ENCODE data around the gene ATG14.

ATG14 gene

GRCh38 chr14:55332654-55333570 lies 78.7 kb downstream of the ATG14 start:
- no peak for DNase-seq (ENCODE audit: low read depth in 1 of 2, low spot score in 1 of 2)
- TF ChIP-seq POLR2AphosphoS5 (IDR thresholded peaks at IDR 0.05; ENCODE audit: low read depth) (no peak), SPI1 (IDR thresholded peaks at IDR 0.05; ENCODE audit: borderline replicate concordance, low read depth) (no peak), GABPA (IDR thresholded peaks at IDR 0.05; ENCODE audit: low read depth) (no peak)
- TF ChIP-seq, protein P1, sequence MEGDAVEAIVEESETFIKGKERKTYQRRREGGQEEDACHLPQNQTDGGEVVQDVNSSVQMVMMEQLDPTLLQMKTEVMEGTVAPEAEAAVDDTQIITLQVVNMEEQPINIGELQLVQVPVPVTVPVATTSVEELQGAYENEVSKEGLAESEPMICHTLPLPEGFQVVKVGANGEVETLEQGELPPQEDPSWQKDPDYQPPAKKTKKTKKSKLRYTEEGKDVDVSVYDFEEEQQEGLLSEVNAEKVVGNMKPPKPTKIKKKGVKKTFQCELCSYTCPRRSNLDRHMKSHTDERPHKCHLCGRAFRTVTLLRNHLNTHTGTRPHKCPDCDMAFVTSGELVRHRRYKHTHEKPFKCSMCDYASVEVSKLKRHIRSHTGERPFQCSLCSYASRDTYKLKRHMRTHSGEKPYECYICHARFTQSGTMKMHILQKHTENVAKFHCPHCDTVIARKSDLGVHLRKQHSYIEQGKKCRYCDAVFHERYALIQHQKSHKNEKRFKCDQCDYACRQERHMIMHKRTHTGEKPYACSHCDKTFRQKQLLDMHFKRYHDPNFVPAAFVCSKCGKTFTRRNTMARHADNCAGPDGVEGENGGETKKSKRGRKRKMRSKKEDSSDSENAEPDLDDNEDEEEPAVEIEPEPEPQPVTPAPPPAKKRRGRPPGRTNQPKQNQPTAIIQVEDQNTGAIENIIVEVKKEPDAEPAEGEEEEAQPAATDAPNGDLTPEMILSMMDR (IDR thresholded peaks at IDR 0.05; ENCODE audit: insufficient read depth, low read length), result no peak
- TF ChIP-seq, protein P2, sequence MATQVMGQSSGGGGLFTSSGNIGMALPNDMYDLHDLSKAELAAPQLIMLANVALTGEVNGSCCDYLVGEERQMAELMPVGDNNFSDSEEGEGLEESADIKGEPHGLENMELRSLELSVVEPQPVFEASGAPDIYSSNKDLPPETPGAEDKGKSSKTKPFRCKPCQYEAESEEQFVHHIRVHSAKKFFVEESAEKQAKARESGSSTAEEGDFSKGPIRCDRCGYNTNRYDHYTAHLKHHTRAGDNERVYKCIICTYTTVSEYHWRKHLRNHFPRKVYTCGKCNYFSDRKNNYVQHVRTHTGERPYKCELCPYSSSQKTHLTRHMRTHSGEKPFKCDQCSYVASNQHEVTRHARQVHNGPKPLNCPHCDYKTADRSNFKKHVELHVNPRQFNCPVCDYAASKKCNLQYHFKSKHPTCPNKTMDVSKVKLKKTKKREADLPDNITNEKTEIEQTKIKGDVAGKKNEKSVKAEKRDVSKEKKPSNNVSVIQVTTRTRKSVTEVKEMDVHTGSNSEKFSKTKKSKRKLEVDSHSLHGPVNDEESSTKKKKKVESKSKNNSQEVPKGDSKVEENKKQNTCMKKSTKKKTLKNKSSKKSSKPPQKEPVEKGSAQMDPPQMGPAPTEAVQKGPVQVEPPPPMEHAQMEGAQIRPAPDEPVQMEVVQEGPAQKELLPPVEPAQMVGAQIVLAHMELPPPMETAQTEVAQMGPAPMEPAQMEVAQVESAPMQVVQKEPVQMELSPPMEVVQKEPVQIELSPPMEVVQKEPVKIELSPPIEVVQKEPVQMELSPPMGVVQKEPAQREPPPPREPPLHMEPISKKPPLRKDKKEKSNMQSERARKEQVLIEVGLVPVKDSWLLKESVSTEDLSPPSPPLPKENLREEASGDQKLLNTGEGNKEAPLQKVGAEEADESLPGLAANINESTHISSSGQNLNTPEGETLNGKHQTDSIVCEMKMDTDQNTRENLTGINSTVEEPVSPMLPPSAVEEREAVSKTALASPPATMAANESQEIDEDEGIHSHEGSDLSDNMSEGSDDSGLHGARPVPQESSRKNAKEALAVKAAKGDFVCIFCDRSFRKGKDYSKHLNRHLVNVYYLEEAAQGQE (IDR thresholded peaks at IDR 0.05; ENCODE audit: insufficient replicate concordance, low read depth), result no peak
- H3K27me3 ChIP-seq (ENCODE audit: insufficient read depth, poor library complexity, severe bottlenecking), result no peaks in the 10 kb centered on the region
- no peak overlapping the region for H3K27ac ChIP-seq (replicated peaks)
- no peak overlapping the region for H3K4me3 ChIP-seq (replicated peaks; ENCODE audit: insufficient read depth, low read length)

GRCh38 chr14:55329999-55330710 lies 81.5 kb downstream of the ATG14 start:
- H3K4me3 ChIP-seq (replicated peaks; ENCODE audit: insufficient read depth, low read length), result no peak overlapping the region
- TF ChIP-seq, protein P1 (IDR thresholded peaks at IDR 0.05; ENCODE audit: insufficient read depth, low read length), result no peak
- no peak for TF ChIP-seq GABPA (IDR thresholded peaks at IDR 0.05; ENCODE audit: low read depth)
- no peak for TF ChIP-seq POLR2AphosphoS5 (IDR thresholded peaks at IDR 0.05; ENCODE audit: low read depth)
- TF ChIP-seq, protein P2 (IDR thresholded peaks at IDR 0.05; ENCODE audit: insufficient replicate concordance, low read depth), result no peak
- TF ChIP-seq SPI1 (IDR thresholded peaks at IDR 0.05; ENCODE audit: borderline replicate concordance, low read depth), result no peak
- no peak overlapping the region for H3K27ac ChIP-seq (replicated peaks)
- no peaks in the 10 kb centered on the region for H3K27me3 ChIP-seq (ENCODE audit: insufficient read depth, poor library complexity, severe bottlenecking)
- DNase-seq (ENCODE audit: low read depth in 1 of 2, low spot score in 1 of 2), result no peak

GRCh38 chr14:55328317-55328716 lies 83.3 kb downstream of the ATG14 start:
- Histone ChIP-seq H3K27me3 (ENCODE audit: insufficient read depth, poor library complexity, severe bottlenecking) (no peaks in the 10 kb centered on the region), H3K4me3 (replicated peaks; ENCODE audit: insufficient read depth, low read length) (no peak overlapping the region), H3K27ac (replicated peaks) (no peak overlapping the region)
- TF ChIP-seq, protein P2 (IDR thresholded peaks at IDR 0.05; ENCODE audit: insufficient replicate concordance, low read depth), result no peak
- TF ChIP-seq SPI1 (IDR thresholded peaks at IDR 0.05; ENCODE audit: borderline replicate concordance, low read depth) (no peak), POLR2AphosphoS5 (IDR thresholded peaks at IDR 0.05; ENCODE audit: low read depth) (no peak), GABPA (IDR thresholded peaks at IDR 0.05; ENCODE audit: low read depth) (no peak)
- TF ChIP-seq, protein P1 (IDR thresholded peaks at IDR 0.05; ENCODE audit: insufficient read depth, low read length), result no peak
- no peak for DNase-seq (ENCODE audit: low read depth in 1 of 2, low spot score in 1 of 2)

Data from HL-60 (cell line).